C4-2B (cell line): ENCODE data around the gene CEBPZOS.

Experiments used
- CTCF ChIP-seq: fragments of 450-650 bp; conservative IDR thresholded peaks from 2 replicates; pipeline ENCODE4 v1.5.1; 2017; ENCODE audit warnings: mild to moderate bottlenecking
- ZFX ChIP-seq: fragments of 450-650 bp; IDR thresholded peaks from 2 replicates; pipeline ENCODE4 v1.6.1; 2017

GRCh38 chr2:37154785-37155184 lies 41.5 kb upstream of the CEBPZOS start:
- TF ChIP-seq CTCF (no peak), ZFX (no peak)
